K562 (cell line): ENCODE data around the gene PFAS. TPM values are rescaled to one million over a fixed set of nuclear protein-coding genes. Genes with fewer than 3 reads are reported as not detected.

ENCODE experiments used
- ARID3B ChIP-seq: fragments of 250-450 bp; sonication (Bioruptor Pico); IDR thresholded peaks from 2 replicates; pipeline ENCODE4 v1.4.0; 2020; ENCODE audit warnings: borderline replicate concordance
- CBFA2T2 ChIP-seq: fragments of 450-650 bp; conservative IDR thresholded peaks from 2 replicates; pipeline ENCODE4 v1.6.1; 2017; ENCODE audit warnings: mild to moderate bottlenecking
- CEBPB ChIP-seq: fragments of 450-650 bp; IDR thresholded peaks from 2 replicates; pipeline ENCODE4 v1.6.1; 2016; ENCODE audit warnings: missing genetic modification characterization, missing compliant biosample characterization
- CGGBP1 ChIP-seq: fragments of 250-450 bp; sonication (Bioruptor Pico); IDR thresholded peaks from 2 replicates; pipeline ENCODE4 v1.9.0; 2021; ENCODE audit warnings: mild to moderate bottlenecking
- CREB3 ChIP-seq: fragments of 450-650 bp; conservative IDR thresholded peaks from 2 replicates; pipeline ENCODE4 v1.6.1; 2016; ENCODE audit warnings: missing genetic modification characterization, low read depth, mild to moderate bottlenecking, missing compliant biosample characterization, moderate library complexity
- HBP1 ChIP-seq: fragments of 450-650 bp; formaldehyde crosslinking; IDR thresholded peaks from 2 replicates; pipeline ENCODE4 v1.4.0; 2022; ENCODE audit warnings: missing genetic modification characterization
- HSF4 ChIP-seq: fragments of 250-450 bp; sonication (Bioruptor Pico); IDR thresholded peaks from 2 replicates; pipeline ENCODE4 v2.1.2; 2022; ENCODE audit warnings: mild to moderate bottlenecking, moderate library complexity, borderline replicate concordance
- LCOR ChIP-seq: sonication (generic); formaldehyde crosslinking; IDR thresholded peaks from 2 replicates; pipeline ENCODE4 v1.8.0; 2022; ENCODE audit warnings: mild to moderate bottlenecking, missing genetic modification reagents
- MTA1 ChIP-seq: fragments of 450-650 bp; IDR thresholded peaks from 2 replicates; pipeline ENCODE4 v1.6.1; 2017; ENCODE audit warnings: borderline replicate concordance
- PKNOX1 ChIP-seq: fragments of 450-650 bp; IDR thresholded peaks from 2 replicates; pipeline ENCODE4 v1.6.1; 2016
- RBBP5 ChIP-seq: fragments of 200-600 bp; sonication (generic); IDR thresholded peaks from 2 replicates; pipeline ENCODE4 v1.6.1; 2012; ENCODE audit warnings: borderline replicate concordance, mild to moderate bottlenecking, low read length, control low read depth, inconsistent platforms; ENCODE audit not compliant: insufficient read depth, poor library complexity, severe bottlenecking
- RBM34 ChIP-seq: fragments of 200-400 bp; formaldehyde crosslinking; IDR thresholded peaks from 2 replicates; pipeline ENCODE4 v1.6.1; 2018; ENCODE audit warnings: low read length, borderline replicate concordance; ENCODE audit not compliant: insufficient read depth
- SMAD1 ChIP-seq: fragments of 150-350 bp; IDR thresholded peaks from 2 replicates; pipeline ENCODE4 v1.6.1; 2014; ENCODE audit warnings: low read length, low read depth; ENCODE audit not compliant: partially characterized antibody
- TEAD1 ChIP-seq, 2 experiments: fragments of 450-650 bp in 1 of 2; sonication (generic) in 1 of 2; formaldehyde crosslinking; IDR thresholded peaks; 2 replicates each; pipeline versions ENCODE4 v1.4.0 to v1.8.0; 2020 to 2022; ENCODE audit warnings: mild to moderate bottlenecking in 2 of 2, missing genetic modification reagents in 1 of 2
- ZC3H4 ChIP-seq: sonication (generic); formaldehyde crosslinking; IDR thresholded peaks from 2 replicates; pipeline ENCODE4 v1.9.0; 2021; ENCODE audit warnings: missing genetic modification reagents, borderline replicate concordance
- ZNF212 ChIP-seq: fragments of 450-650 bp; formaldehyde crosslinking; IDR thresholded peaks from 2 replicates; pipeline ENCODE4 v1.4.0; 2020; ENCODE audit warnings: mild to moderate bottlenecking
- ZNF232 ChIP-seq: sonication (generic); formaldehyde crosslinking; IDR thresholded peaks from 2 replicates; pipeline ENCODE4 v1.8.0; 2022; ENCODE audit warnings: mild to moderate bottlenecking, missing genetic modification reagents
- ZNF408 ChIP-seq: fragments of 250-450 bp; sonication (Bioruptor Pico); IDR thresholded peaks from 2 replicates; pipeline ENCODE4 v1.4.0; 2020; ENCODE audit warnings: low read depth, mild to moderate bottlenecking, moderate library complexity
- ZNF57 ChIP-seq: fragments of 450-650 bp; formaldehyde crosslinking; IDR thresholded peaks from 2 replicates; pipeline ENCODE4 v1.4.0; 2020; ENCODE audit warnings: mild to moderate bottlenecking, moderate library complexity
- ZNF592 ChIP-seq: fragments of 450-650 bp; IDR thresholded peaks from 2 replicates; pipeline ENCODE4 v1.6.1; 2017; ENCODE audit warnings: antibody characterized with exemption, mild to moderate bottlenecking
- polyA plus RNA-seq, 8 experiments: library from polyadenylated mRNA; depleted of rRNA in 4 of 8; stranded (reverse) in 5 of 8; unstranded in 3 of 8; fragments of >200 nt; fragmentation: Nextera tagmentation in 2 of 8; fragmentation: Illumina TruSeq in 1 of 8; extraction: Ambion mirVana in 2 of 8; extraction: Trizol in 1 of 8; gene quantifications; 2 replicates each; pipeline versions ENCODE4 v1.2.1 to v1.2.3, GENCODE V29; 2011 to 2014; ENCODE audit warnings: inconsistent platforms in 1 of 8, missing spikeins in 1 of 8
- total RNA-seq, 7 experiments: library from RNA; depleted of rRNA in 6 of 7; stranded (reverse); fragments of >200 nt in 6 of 7; fragmentation: Illumina TruSeq in 2 of 7; extraction: Trizol in 2 of 7; gene quantifications; 2 replicates each; pipeline versions ENCODE4 v1.2.1 to v1.2.3, GENCODE V29; 2011 to 2021; ENCODE audit warnings: low replicate concordance in 1 of 7

Gene PFAS
- total and polyA plus RNA-seq, 9 of the 15 experiments (the other 6 are each of a cell fraction or from before 2014, with no cell fraction given): 11.6 to 131 (median 43.9) TPM

GRCh38 chr17:8222380-8222629, 26.8 kb upstream of the PFAS start (continued):
- no peak for TF ChIP-seq ZNF592
- TF ChIP-seq HSF4 (CRISPR knock-in tag): no peak
- no peak for TF ChIP-seq LCOR (CRISPR knock-in tag)
- no peak for TF ChIP-seq CBFA2T2
- TF ChIP-seq HBP1 (CRISPR knock-in tag): no peak
- TF ChIP-seq ZC3H4 (CRISPR knock-in tag): no peak
- no peak for TF ChIP-seq ZNF232 (CRISPR knock-in tag)
- no peak; the same call in 1 of the 2 replicates for TF ChIP-seq CEBPB (tag)
- TF ChIP-seq CREB3 (tag): no peak
- no peak for TF ChIP-seq CGGBP1
- no peak for TF ChIP-seq ARID3B (CRISPR knock-in tag)
- no peak for TF ChIP-seq ZNF408
- no peak for TF ChIP-seq RBM34
- no peak for TF ChIP-seq ZNF57 (CRISPR knock-in tag)
- TF ChIP-seq ZNF212: no peak
- TF ChIP-seq MTA1: peak; percentile 27; the same call in 1 of the 2 replicates
- TF ChIP-seq PKNOX1: peak; percentile 98
- no peak for TF ChIP-seq SMAD1
- no peak for TF ChIP-seq RBBP5
- TF ChIP-seq TEAD1 (CRISPR knock-in tag; IDR thresholded peaks at IDR 0.05): no peak
